PC-3 (cell line): Measurements from ENCODE around the gene CDH12. TPM values are rescaled to one million over a fixed set of nuclear protein-coding genes. Genes with fewer than 3 reads are reported as not detected.
A peak's percentile ranks its signal among the peaks of the same experiment; 100 is the strongest.

ENCODE experiments used
- ATAC-seq: fragments of 200-7000 bp; cut with Tn5 transposase; 2 replicates; pipeline ENCODE4 v1.9.1; 2020; ENCODE audit warnings: mild to moderate bottlenecking, moderate library complexity
- BruUV-seq: library from RNA; stranded (reverse); fragments of 400-500 nt; replicated peaks from 2 replicates; lab custom pipeline; 2021; lab: Mats Ljungman, UMichigan
- CTCF ChIA-PET: fragments of 300-600 bp; sonication (Branson Sonifier 250); formaldehyde crosslinking; loops from one replicate; lab custom pipeline; 2022; ENCODE audit warnings: antibody characterized with exemption; lab: Charles Lee
- POLR2A ChIA-PET: fragments of 300-600 bp; sonication (Branson Sonifier 250); formaldehyde crosslinking; loops from one replicate; lab custom pipeline; 2022; ENCODE audit warnings: antibody characterized with exemption; ENCODE audit not compliant: unreplicated experiment; lab: Charles Lee
- DNase-seq: peaks from one replicate; pipeline ENCODE4 v3.0.0-alpha.2; 2015
- H2AFZ ChIP-seq: fragments of 300-600 bp; sonication (generic); 2 replicates; pipeline ENCODE4 v1.6.0; 2016; ENCODE audit warnings: antibody characterized with exemption, low read length
- H3F3A ChIP-seq: fragments of 300-600 bp; sonication (generic); one replicate; pipeline ENCODE4 v1.6.0; 2017; ENCODE audit warnings: antibody characterized with exemption, low read length, control low read depth, mild to moderate bottlenecking; ENCODE audit not compliant: unreplicated experiment
- H3K27ac ChIP-seq: fragments of 300-600 bp; sonication (generic); 2 replicates; pipeline ENCODE4 v1.5.1; 2016; ENCODE audit warnings: mild to moderate bottlenecking, low read length
- H3K27me3 ChIP-seq: fragments of 300-600 bp; sonication (generic); 2 replicates; pipeline ENCODE4 v1.6.1; 2016; ENCODE audit warnings: low read length, mixed read lengths
- H3K36me3 ChIP-seq: fragments of 300-600 bp; sonication (generic); 2 replicates; pipeline ENCODE4 v1.6.1; 2016; ENCODE audit warnings: low read depth, mixed run types, low read length, mixed read lengths
- H3K4me1 ChIP-seq: fragments of 300-600 bp; sonication (generic); 2 replicates; pipeline ENCODE4 v1.5.1; 2016; ENCODE audit warnings: low read length; ENCODE audit not compliant: insufficient read depth
- H3K4me2 ChIP-seq: fragments of 300-600 bp; sonication (generic); 2 replicates; pipeline ENCODE4 v1.6.0; 2016; ENCODE audit warnings: low read length
- H3K4me3 ChIP-seq: fragments of 300-600 bp; sonication (generic); 2 replicates; pipeline ENCODE4 v1.5.1; 2016; ENCODE audit warnings: mild to moderate bottlenecking, low read length, mixed read lengths
- H3K79me2 ChIP-seq: fragments of 300-600 bp; sonication (generic); 2 replicates; pipeline ENCODE4 v1.6.1; 2017; ENCODE audit warnings: low read length, mixed read lengths
- H3K9ac ChIP-seq: fragments of 300-600 bp; sonication (generic); 2 replicates; pipeline ENCODE4 v1.6.0; 2016; ENCODE audit warnings: mild to moderate bottlenecking, low read length
- H3K9me2 ChIP-seq: fragments of 300-600 bp; sonication (generic); replicated peaks from 2 replicates; pipeline ENCODE4 v1.6.1; 2016; ENCODE audit warnings: mixed run types, low read length, mixed read lengths
- H3K9me3 ChIP-seq: fragments of 300-600 bp; sonication (generic); 2 replicates; pipeline ENCODE4 v1.6.1; 2016; ENCODE audit warnings: low read length, mixed read lengths
- H4K20me1 ChIP-seq: fragments of 300-600 bp; sonication (generic); 2 replicates; pipeline ENCODE4 v1.6.1; 2016; ENCODE audit warnings: low read length, mixed read lengths
- EZH2 ChIP-seq: fragments of 300-600 bp; sonication (generic); IDR thresholded peaks from one replicate; pipeline ENCODE4 v1.6.1; 2017; ENCODE audit warnings: antibody characterized with exemption, mild to moderate bottlenecking, low read length; ENCODE audit not compliant: unreplicated experiment
- EZH2phosphoT487 ChIP-seq: fragments of 300-600 bp; sonication (generic); IDR thresholded peaks from 2 replicates; pipeline ENCODE4 v1.6.1; 2018; ENCODE audit warnings: mild to moderate bottlenecking, antibody characterized with exemption, low read length, borderline replicate concordance
- intact Hi-C: fragments of 100-400 bp; cut with micrococcal nuclease; formaldehyde crosslinking; loops from 2 replicates; pipeline ENCODE4 v1.9.0; 2023
- total RNA-seq: library from RNA; depleted of rRNA; stranded (reverse); fragments of >200 nt; gene quantifications from 2 replicates; pipeline ENCODE4 v1.2.3, GENCODE V29; 2014
- TF ChIP-seq, protein P1 (sequence below): fragments of 300-600 bp; sonication (generic); conservative IDR thresholded peaks from 2 replicates; pipeline ENCODE4 v1.5.1; 2017; ENCODE audit warnings: antibody characterized with exemption, low read depth, mild to moderate bottlenecking, low read length

Gene CDH12
- total RNA-seq, 1 experiment from 2014 or later = 0.44 TPM

- ATAC-seq (no peak; the same call in 1 of the 2 replicates), DNase-seq (no peak)
- H3K79me2 ChIP-seq = no peaks in the 10 kb centered on the region
- H3K4me1 ChIP-seq = no peaks in the 10 kb centered on the region
- H3K27me3 ChIP-seq = peaks cover 18% of the 10 kb centered on the region
- ChIA-PET POLR2A (no interaction called here), CTCF (no interaction called here)
- H3K9me3 ChIP-seq = no peaks in the 10 kb centered on the region
- intact Hi-C loops = loop anchor here (10.0 kb wide), 2 partner anchors 609 to 639 kb away; partner anchors contain the start of gene CDH12
- H3K4me3 ChIP-seq = no peak overlapping the region
- H3F3A ChIP-seq = no peaks in the 10 kb centered on the region
- no peaks in the 10 kb centered on the region for H4K20me1 ChIP-seq
- H3K9me2 ChIP-seq = no peaks in the 10 kb centered on the region
- H3K36me3 ChIP-seq = no peaks in the 10 kb centered on the region
- no peak overlapping the region for H3K4me2 ChIP-seq
- no TSS peak for BruUV-seq
- H2AFZ ChIP-seq = no peak overlapping the region
- H3K9ac ChIP-seq = no peak overlapping the region
- H3K27ac ChIP-seq = no peak overlapping the region
- TF ChIP-seq EZH2 = no peak
- TF ChIP-seq, protein P1, sequence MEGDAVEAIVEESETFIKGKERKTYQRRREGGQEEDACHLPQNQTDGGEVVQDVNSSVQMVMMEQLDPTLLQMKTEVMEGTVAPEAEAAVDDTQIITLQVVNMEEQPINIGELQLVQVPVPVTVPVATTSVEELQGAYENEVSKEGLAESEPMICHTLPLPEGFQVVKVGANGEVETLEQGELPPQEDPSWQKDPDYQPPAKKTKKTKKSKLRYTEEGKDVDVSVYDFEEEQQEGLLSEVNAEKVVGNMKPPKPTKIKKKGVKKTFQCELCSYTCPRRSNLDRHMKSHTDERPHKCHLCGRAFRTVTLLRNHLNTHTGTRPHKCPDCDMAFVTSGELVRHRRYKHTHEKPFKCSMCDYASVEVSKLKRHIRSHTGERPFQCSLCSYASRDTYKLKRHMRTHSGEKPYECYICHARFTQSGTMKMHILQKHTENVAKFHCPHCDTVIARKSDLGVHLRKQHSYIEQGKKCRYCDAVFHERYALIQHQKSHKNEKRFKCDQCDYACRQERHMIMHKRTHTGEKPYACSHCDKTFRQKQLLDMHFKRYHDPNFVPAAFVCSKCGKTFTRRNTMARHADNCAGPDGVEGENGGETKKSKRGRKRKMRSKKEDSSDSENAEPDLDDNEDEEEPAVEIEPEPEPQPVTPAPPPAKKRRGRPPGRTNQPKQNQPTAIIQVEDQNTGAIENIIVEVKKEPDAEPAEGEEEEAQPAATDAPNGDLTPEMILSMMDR = no peak
- TF ChIP-seq EZH2phosphoT487 = no peak
Measured at GRCh38 chr5:22245770-22246169, 607.4 kb downstream of the CDH12 start.

DNA sequence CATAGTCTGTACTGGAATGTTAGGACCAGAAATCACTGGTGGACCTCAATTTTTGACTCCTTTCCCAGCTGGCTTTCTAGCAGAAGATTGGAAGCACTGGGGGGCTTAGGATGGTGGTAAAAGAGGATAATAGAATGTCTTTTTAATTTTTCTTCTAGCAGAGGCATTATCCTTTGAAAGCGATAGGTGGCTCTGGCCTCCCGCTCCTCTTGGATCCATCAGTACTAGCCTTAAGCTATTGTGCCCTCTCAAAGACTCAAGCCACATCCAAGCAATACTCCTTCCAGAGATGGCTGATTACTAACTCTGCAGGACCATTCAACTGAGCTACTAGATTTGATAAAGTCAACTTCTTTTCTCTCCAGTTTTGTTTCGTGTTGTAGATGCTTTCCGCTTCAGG, 610.6 kb downstream of the CDH12 start:
- Histone ChIP-seq H3K9me2 (no peaks in the 10 kb centered on the region), H3K27ac (no peak overlapping the region), H2AFZ (no peak overlapping the region), H3K4me3 (no peak overlapping the region), H4K20me1 (no peaks in the 10 kb centered on the region), H3K79me2 (no peaks in the 10 kb centered on the region), H3K9ac (no peak overlapping the region), H3K9me3 (no peaks in the 10 kb centered on the region), H3K27me3 (peaks cover 20% of the 10 kb centered on the region), H3K4me2 (no peak overlapping the region), H3K4me1 (no peaks in the 10 kb centered on the region), H3K36me3 (no peaks in the 10 kb centered on the region), H3F3A (no peaks in the 10 kb centered on the region)
- intact Hi-C loops = loop anchor here (10.0 kb wide), 2 partner anchors 612 to 642 kb away; partner anchors contain the start of gene CDH12
- no TSS peak for BruUV-seq
- DNase-seq (peak; percentile 35), ATAC-seq (peak; percentile 80)
- no peak for TF ChIP-seq EZH2phosphoT487
- TF ChIP-seq, protein P1 = peak; percentile 56
- POLR2A ChIA-PET = no interaction called here
- CTCF ChIA-PET = interaction anchor here (0.5 kb wide), 1 partner anchor 630 kb away, joined by 5 read pairs; no protein-coding TSS in a partner anchor

DNA sequence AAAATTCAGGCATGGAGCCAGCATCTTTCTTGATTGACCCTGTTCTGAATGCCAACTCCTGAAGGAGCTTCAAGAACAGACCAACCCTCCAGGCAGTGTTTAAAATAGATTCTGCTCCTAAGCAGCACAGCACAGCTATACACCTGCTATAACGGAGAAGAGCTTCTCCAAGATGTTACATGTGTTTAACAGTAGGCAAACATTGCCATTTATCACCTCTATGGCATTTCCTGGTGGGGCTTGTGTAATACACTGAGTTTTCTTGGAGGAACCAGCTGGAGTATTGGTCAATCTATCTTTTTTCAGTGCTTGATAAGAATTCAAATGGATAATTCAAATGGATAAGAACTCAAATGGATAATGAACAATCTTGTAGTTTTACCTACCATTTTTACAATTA, 615.1 kb downstream of the CDH12 start:
- ChIA-PET CTCF (no interaction called here), POLR2A (no interaction called here)
- TF ChIP-seq EZH2 = no peak
- Histone ChIP-seq H3K9ac (no peak overlapping the region), H4K20me1 (no peaks in the 10 kb centered on the region), H3K4me3 (no peak overlapping the region), H3K9me3 (no peaks in the 10 kb centered on the region), H3K9me2 (no peaks in the 10 kb centered on the region), H3F3A (no peaks in the 10 kb centered on the region), H3K36me3 (no peaks in the 10 kb centered on the region), H3K27ac (no peak overlapping the region), H3K4me2 (no peak overlapping the region), H3K4me1 (no peaks in the 10 kb centered on the region), H3K27me3 (peaks cover 20% of the 10 kb centered on the region), H3K79me2 (no peaks in the 10 kb centered on the region), H2AFZ (no peak overlapping the region)
- intact Hi-C loops = no loop called here
- no peak for ATAC-seq
- peak; percentile 12 for DNase-seq
- BruUV-seq = no TSS peak
